GM06990 (cell line): ENCODE measurements around the gene LCN1.

ENCODE experiments used
- DNase-seq: peaks from one replicate; pipeline ENCODE4 v3.0.0-alpha.2; 2011; ENCODE audit not compliant: insufficient read length; ENCODE audit errors: extremely low read depth
- H3K27me3 ChIP-seq: replicated peaks from 2 replicates; pipeline ENCODE4 v1.6.0; 2011; ENCODE audit warnings: low read length; ENCODE audit not compliant: control insufficient read depth, insufficient read depth
- H3K36me3 ChIP-seq: 2 replicates; pipeline ENCODE4 v1.5.1; 2011; ENCODE audit warnings: low read length; ENCODE audit not compliant: control insufficient read depth, insufficient read depth
- H3K4me3 ChIP-seq: replicated peaks from 2 replicates; pipeline ENCODE4 v1.5.1; 2011; ENCODE audit warnings: low read depth, mild to moderate bottlenecking, control low read depth, low read length
- CTCF ChIP-seq: IDR thresholded peaks from 2 replicates; pipeline ENCODE4 v1.5.1; 2011; ENCODE audit warnings: low read length, control low read depth, mild to moderate bottlenecking, inconsistent platforms; ENCODE audit not compliant: insufficient read depth, poor library complexity, severe bottlenecking

LCN1 gene

GRCh38 chr9:135506327-135507103 lies 14.7 kb upstream of the LCN1 start:
- Histone ChIP-seq H3K4me3 (no peak overlapping the region), H3K36me3 (peaks cover 26% of the 10 kb centered on the region), H3K27me3 (no peaks in the 10 kb centered on the region; the same call in 1 of the 2 replicates)
- no peak for TF ChIP-seq CTCF
- no peak for DNase-seq

- H3K4me3 ChIP-seq = no peak overlapping the region
- H3K36me3 ChIP-seq = peaks cover 24% of the 10 kb centered on the region
- no peaks in the 10 kb centered on the region; the same call in 1 of the 2 replicates for H3K27me3 ChIP-seq
- no peak for DNase-seq
- TF ChIP-seq CTCF = no peak
Observed at GRCh38 chr9:135507104-135508035, 13.9 kb upstream of the LCN1 start.

- H3K4me3 ChIP-seq = no peak overlapping the region
- no peak for DNase-seq
- no peak for TF ChIP-seq CTCF
- H3K36me3 ChIP-seq = peaks cover 17% of the 10 kb centered on the region
- no peaks in the 10 kb centered on the region; the same call in 1 of the 2 replicates for H3K27me3 ChIP-seq
Observed at GRCh38 chr9:135508211-135508820, 12.9 kb upstream of the LCN1 start.

- H3K4me3 ChIP-seq = no peak overlapping the region
- no peak for DNase-seq
- no peaks in the 10 kb centered on the region; the same call in 1 of the 2 replicates for H3K27me3 ChIP-seq
- H3K36me3 ChIP-seq = peaks cover 7% of the 10 kb centered on the region; the same call in 1 of the 2 replicates
- TF ChIP-seq CTCF = no peak
Observed at GRCh38 chr9:135509458-135509857, 11.8 kb upstream of the LCN1 start.

- H3K27me3 ChIP-seq = peaks cover 2% of the 10 kb centered on the region; the same call in 1 of the 2 replicates
- no peak for TF ChIP-seq CTCF
- no peak overlapping the region for H3K4me3 ChIP-seq
- H3K36me3 ChIP-seq = no peaks in the 10 kb centered on the region
- DNase-seq = no peak
Observed at GRCh38 chr9:135512241-135512603, 9.0 kb upstream of the LCN1 start.
